ENCODE results near the gene HES4.
A peak's percentile ranks its signal among the peaks of the same experiment; 100 is the strongest.
"Not testable (repeated sequence)": the region's sequence is repeated elsewhere in the genome, so short reads cannot be mapped to it uniquely, and the experiment has no call there.

Gene HES4

GRCh38 chr1:1018321-1018685 lies 18.4 kb upstream of the HES4 start:
- not testable (repeated sequence) for DNase-seq (ENCODE audit: low spot score)

- not testable (repeated sequence) for DNase-seq (ENCODE audit: low spot score)
Measured at GRCh38 chr1:1017397-1018320, 17.8 kb upstream of the HES4 start.

DNA sequence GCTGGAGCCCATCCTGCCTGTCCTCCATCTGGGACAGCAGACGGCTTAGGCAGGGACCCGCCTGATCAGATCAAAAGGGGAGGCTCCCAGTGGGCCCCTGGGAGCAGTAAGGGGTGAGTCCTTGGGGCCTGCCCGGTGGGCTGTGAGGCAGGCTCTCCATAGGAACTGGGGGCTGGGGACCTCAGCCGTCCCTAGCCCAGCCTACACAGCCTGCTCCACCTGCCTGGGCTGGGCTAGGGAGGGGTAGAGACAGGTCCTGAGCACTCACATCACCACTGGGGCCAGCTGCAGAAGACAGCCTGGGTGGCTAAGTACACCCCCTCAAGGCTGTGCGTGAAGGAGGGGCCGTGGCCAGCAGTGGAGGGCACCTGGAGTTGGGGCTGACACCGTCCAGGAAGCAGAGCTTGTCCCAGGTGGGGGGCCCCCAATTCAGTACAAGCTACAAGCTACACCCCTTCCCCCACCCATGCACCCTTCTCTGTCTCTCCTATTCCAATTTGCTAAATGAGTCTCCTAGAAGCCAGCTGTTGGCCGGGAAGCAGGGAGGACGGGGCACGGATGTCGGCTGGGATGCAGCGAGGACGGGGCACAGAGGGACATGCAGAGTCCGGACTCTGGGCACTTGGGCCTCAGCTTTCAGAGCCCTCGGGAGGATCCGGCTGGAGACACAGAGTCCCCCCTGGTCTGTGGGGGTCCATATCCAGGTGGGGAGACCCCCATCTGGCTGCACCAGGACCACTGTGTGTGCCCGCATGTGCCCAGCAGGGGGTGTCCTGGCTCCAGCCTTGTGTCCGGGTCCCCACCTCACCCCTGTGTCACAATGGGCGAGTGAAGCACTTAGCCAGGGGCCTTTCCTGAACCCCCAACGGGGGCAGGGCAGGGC lies 15.1 kb upstream of the HES4 start:
- DNase-seq (ENCODE audit: low spot score): no peak

DNA sequence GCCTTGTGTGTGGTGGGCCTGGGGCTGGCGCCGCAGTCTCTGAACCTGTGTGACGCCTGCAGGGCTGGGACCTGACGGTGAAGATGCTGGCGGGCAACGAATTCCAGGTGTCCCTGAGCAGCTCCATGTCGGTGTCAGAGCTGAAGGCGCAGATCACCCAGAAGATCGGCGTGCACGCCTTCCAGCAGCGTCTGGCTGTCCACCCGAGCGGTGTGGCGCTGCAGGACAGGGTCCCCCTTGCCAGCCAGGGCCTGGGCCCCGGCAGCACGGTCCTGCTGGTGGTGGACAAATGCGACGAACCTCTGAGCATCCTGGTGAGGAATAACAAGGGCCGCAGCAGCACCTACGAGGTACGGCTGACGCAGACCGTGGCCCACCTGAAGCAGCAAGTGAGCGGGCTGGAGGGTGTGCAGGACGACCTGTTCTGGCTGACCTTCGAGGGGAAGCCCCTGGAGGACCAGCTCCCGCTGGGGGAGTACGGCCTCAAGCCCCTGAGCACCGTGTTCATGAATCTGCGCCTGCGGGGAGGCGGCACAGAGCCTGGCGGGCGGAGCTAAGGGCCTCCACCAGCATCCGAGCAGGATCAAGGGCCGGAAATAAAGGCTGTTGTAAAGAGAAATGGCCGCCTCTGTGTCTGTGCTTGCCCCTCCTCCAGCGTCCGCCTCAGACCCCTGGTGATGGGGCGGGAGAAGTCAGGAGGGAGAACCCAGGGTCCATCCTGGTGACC lies 14.2 kb upstream of the HES4 start:
- no peak for DNase-seq (ENCODE audit: low spot score)

DNA sequence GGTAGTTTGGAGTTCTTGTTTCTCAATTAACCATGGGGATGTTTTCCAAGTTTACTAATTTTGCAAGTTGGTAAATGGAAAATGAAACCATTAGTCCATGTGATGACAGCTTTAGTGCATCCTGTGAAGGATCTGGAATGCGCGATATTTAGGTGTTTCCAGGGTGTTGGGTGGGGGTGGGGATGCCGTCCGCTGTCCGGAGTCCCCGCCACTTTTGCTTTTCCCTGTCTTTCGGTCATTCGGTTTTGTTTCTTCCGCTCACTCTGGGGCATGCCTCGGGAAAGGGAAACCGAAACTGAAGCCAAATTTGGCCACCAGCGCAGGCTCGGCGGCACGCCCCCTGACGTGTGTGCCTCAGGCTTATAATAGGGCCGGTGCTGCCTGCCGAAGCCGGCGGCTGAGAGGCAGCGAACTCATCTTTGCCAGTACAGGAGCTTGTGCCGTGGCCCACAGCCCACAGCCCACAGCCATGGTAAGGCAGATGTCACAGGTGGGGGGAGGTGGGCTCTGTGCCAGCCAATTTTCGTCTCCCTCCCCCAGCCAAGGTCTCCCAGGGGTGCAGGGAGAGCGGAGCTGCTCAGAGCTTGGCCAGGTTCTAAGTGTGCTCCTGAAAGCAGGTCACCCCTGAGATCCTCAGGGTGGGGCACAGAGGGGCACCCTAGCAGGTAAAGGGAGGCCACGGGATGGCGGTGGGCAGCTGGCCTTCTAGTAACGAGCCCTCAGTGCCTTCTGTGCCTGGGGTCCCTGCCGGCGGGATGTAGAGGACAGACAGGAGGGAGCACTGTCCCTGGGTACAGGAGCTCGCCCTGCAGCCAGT lies 13.4 kb upstream of the HES4 start, which contains the start of gene ISG15:
ISG15 (plus strand) TSS at position 393 of the 817 bp plus-strand sequence; CDS start at position 470, 77 bp downstream.
- peak; percentile 89 for DNase-seq (ENCODE audit: low spot score)

DNA sequence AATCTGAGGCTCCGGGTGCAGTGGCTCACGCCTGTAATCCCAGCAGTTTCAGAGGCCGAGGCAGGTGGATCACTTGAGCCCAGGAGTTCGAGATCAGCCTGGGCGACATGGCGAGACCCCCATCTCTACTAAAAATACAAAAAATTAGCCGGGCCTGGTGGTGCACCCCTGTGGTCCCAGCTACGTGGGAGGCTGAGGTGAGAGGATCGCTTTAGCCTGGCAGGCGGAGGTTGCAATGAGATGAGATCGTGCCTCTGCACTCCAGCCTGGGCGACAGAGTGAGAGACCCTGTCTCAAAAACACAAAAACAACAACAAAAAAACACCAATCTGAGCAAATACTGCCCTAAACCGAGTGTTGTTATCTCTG lies 12.8 kb upstream of the HES4 start:
- DNase-seq (ENCODE audit: low spot score): not testable (repeated sequence)

DNA sequence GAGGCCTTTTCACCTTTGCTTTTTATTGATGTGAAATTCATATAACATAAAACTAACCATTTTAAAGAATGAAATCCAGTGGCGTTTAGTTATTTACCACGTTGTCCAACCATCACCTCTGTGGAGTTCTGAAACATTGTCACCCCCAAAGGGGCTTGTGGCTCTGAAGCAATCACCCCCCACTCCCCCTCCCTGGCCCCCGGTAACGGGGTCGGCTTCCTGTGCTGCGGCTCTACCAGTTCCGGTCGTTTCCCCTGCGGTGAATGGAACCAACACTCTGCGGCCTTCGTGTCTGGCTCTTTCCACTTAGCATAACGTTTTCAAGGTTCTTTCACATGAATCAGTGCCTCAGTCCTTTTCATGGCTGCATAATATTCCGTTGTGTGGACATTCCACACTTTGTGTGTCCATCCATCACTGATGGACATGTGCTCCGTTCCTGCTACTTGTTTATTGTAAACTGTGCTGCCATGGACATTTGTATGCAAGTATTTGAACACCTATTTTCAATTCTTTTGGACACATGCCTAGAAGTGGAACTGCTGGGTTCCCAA lies 11.6 kb upstream of the HES4 start:
- no peak for DNase-seq (ENCODE audit: low spot score)

- DNase-seq (ENCODE audit: low spot score): not testable (repeated sequence)
Measured at GRCh38 chr1:1010131-1010530, 10.2 kb upstream of the HES4 start.

GRCh38 chr1:1006305-1007159 lies 6.6 kb upstream of the HES4 start:
- no peak for DNase-seq (ENCODE audit: low spot score)

- DNase-seq (ENCODE audit: low spot score): no peak
Measured at GRCh38 chr1:1005774-1006304, 5.9 kb upstream of the HES4 start.

DNA sequence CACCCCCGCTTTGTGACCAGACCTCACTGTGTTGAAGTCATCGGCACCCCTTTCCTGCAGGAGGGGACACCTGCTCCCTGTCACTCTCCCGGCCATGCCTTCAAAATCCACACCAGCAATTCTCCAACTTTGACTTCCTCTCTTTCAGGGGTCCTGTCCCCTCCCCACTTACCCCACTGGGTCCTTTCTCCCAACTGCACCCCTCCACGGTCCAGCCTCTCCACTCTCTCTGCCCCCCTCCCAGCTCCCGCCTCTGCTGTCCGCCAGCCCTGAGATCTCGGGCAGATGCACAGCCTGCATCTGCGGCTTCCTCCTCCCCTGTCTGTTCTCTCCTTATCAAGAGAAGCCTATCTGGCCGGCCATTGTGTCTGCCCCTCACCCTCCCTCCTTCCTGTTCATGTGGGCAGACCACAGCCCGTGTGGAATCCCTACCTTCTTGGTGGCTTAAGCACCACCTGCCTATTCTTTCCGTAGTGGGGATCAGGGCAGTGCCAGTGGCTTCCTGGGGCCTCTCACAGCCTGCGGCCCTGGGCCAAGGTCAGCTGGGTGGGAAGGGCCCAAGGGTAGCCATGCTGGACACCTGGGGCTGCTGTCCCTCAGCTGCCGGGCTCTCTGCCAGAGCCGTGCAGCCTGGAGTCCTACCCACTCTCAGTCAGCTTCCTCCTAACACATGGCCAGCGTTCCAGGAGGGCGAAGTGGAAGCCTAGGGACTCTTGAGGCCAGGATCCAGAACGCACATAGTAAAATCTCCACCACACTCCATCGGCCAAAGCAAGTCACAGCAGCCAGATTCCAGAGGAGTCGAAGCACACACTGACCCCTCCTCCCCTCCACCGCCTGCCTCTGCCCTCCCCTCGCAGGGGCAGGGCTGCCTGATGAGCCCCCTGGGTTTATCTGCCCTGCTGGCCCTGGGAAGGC lies 5.1 kb upstream of the HES4 start:
- DNase-seq (ENCODE audit: low spot score): no peak

- no peak for DNase-seq (ENCODE audit: low spot score)
Measured at GRCh38 chr1:1004420-1004779, 4.5 kb upstream of the HES4 start.

GRCh38 chr1:1003618-1004419 lies 3.9 kb upstream of the HES4 start:
- no peak for DNase-seq (ENCODE audit: low spot score)

GRCh38 chr1:1001057-1001783 lies 1.3 kb upstream of the HES4 start:
- DNase-seq (ENCODE audit: low spot score): no peak

GRCh38 chr1:1000357-1001056 lies 610 bp upstream of the HES4 start:
- peak; percentile 92 for DNase-seq (ENCODE audit: low spot score)

DNA sequence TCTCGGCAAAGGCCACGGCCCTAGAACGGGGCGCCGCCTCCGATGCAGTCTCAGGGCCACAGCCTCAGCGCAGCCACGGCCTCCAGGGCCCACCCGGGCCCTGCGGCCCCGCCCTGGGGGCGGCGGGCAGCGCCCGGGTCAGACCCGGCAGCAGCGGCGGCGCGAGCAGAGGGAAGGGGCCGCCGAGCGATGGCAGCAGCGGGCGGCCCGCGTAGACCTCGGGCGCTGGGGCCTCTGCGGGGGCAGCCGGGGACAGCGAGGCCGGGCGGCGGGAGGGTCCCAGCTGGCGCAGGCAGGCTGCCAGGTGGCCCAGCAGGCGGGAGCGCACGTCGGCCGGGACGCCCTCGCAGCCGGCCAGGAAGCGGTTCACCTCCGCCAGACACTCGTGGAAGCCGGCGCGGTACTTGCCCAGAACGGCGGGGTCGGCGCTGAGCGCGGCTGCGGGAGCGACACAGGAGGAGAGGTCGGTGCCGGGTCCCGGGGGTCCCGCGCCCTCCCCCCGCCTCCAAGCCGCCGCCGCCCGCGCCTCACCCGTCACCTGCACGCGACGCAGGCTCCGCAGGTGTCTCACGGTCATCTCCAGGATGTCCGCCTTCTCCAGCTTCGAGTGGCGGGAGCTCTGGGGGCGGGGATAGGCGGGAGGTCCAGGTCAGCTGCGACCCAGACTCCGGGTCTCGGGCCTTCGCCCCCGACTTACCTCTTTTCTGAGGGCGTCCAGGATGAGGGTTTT lies 737 bp downstream of the HES4 start:
- DNase-seq (ENCODE audit: low spot score): peak; percentile 54
